Lower leg skin (tissue), 3 donors: Measurements from ENCODE around the gene CTTNBP2.

Source experiments
- CTCF ChIP-seq, 3 donors: fragments of 450-650 bp; IDR thresholded peaks; one replicate each; pipeline ENCODE4 v1.5.1; 2016; ENCODE audit warnings: antibody characterized with exemption in 3 of 3, mild to moderate bottlenecking in 3 of 3, moderate library complexity in 2 of 3
- POLR2A ChIP-seq, 2 donors: fragments of 450-650 bp; IDR thresholded peaks; one replicate each; pipeline ENCODE4 v1.6.1; 2016 to 2017; ENCODE audit warnings: antibody characterized with exemption in 2 of 2, mild to moderate bottlenecking in 1 of 2, moderate library complexity in 1 of 2

DNA sequence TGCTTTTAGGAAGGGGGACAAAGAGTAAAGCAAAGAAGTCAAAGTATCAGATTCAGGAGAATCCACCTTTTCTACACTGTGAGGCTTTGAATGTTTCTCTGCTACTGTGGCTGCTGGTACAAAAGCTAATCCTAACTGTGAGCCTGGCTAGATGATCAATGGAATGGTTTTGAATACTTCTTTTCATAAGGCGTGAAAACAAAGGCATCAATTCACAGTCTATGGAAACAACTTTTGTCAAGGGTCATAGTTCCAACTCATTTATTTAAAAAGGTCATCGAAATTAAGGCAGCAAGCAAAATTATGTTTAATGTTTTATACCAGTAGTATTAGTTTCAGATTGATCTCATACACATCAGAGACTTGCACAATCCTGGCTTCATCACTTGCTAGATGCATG is 118.1 kb downstream of the CTTNBP2 start:
- TF ChIP-seq POLR2A (IDR thresholded peaks at IDR 0.05) (no peak), CTCF (IDR thresholded peaks at IDR 0.05) (no peak)
